Activated T-cell treated with anti-CD3 and anti-CD28 coated beads for 48 hours (primary cell): ENCODE data around the gene TMSB4X.
"Not testable (repeated sequence)": the region's sequence is repeated elsewhere in the genome, so short reads cannot be mapped to it uniquely, and the experiment has no call there.

Experiments
- DNase-seq: peaks from one replicate; pipeline ENCODE4 v3.0.0-alpha.2; 2020; ENCODE audit warnings: low read depth

TMSB4X gene

GRCh38 chrX:12997906-12998687, 23.2 kb downstream of the TMSB4X start:
- no peak for DNase-seq

DNA sequence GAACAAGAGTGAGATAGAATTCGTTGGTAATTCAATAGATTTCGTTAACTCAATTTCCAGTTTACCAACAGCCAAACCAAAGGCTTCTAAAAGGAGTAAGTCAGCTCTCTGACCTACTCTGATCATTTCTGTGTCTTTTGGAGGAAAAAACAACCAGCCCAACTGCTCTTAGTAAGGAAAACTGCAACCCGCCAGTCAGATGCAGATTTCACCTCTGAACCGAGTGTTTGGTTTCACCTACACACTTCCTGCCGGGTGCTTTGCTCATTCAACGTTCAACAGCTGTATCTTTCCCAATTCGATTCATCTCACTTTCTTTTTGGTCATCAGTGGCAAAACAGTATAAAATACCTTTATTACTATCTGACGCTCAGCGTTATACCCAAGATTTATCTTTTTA, 24.5 kb downstream of the TMSB4X start:
- DNase-seq = no peak

DNA sequence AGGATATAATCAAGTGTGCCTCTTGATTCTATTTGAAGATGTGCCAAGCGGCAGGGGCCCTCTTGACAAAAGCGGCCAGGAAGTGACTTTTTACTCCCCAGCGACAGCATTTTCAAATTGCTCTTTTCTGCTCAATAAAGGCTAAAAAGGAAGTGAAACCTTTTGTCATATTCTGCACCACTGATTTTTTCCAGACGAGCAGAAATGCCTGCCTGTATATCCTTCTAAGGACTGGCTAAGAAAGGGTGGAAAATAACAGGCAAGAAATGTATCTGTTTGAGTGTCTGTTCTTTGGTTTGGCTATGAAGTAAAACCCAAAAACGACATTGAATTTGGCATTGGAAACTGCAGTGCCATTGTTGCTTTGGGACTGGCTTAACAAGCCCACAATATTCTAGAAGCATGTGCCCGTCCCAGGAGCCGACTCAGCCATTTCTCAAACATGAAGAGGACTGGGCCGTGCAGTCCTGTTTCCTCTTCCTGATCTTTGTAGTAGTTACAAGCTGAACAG, 25.4 kb downstream of the TMSB4X start:
- DNase-seq = no peak

DNA sequence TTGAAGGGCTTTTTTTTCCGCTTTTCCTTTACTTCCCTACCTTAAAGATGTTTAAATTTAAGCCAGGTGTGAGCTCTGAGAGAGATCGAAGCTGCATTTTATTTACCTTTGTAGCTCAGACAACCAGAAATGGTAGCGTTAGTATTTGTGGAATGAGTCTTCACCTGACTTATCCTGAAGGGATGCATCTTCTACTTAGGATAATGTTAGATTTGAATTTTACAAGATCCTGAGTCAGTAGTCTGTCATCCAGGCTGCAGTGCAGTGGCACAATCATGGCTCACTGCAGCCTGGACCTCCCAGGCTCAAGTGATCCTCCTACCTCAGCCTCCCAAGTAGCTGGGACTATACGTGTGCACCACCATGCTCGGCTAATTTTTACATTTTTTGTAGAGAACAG, 26.2 kb downstream of the TMSB4X start:
- no peak for DNase-seq

- DNase-seq = no peak
Observed at GRCh38 chrX:13001961-13002671, 27.2 kb downstream of the TMSB4X start.

DNA sequence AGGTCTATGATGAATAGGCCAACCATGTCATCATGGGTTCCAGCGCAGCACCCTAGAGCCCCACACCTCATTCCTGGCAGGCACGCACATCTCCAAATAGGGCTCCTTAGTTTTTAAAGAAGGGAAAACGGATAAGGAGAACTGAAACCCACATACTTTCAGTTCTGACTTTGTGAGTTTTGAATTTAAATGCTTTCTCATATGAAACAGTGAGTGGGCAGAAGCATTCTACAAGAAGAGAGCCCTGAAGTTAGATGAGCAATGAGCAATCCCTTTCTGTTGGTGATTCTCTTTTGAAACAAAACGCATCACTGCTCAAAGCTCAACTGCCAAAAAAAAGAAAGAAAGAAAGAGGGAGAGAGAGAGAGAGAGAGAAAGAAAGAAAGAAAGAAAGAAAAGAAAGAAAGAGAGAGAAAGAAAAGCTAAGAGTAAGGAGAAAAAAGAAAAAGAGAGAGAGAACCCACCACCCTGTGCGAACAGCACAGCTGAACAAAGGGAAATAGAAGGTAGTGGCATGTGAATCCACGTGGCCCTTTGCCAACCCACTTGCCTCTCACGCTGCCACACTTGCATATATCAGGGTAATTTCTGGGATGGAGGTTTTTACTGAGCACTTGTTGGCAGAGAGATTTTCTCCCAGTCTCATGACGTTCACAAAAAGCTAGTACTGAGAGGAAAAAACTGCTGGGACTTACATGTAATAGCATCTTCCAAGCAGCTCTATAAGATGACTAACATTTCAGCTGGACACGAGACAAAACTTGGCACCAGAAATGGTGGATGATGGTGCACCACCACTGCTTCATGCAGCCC, 31.0 kb downstream of the TMSB4X start:
- DNase-seq = no peak

- no peak for DNase-seq
Observed at GRCh38 chrX:13007519-13008188, 32.7 kb downstream of the TMSB4X start.

DNA sequence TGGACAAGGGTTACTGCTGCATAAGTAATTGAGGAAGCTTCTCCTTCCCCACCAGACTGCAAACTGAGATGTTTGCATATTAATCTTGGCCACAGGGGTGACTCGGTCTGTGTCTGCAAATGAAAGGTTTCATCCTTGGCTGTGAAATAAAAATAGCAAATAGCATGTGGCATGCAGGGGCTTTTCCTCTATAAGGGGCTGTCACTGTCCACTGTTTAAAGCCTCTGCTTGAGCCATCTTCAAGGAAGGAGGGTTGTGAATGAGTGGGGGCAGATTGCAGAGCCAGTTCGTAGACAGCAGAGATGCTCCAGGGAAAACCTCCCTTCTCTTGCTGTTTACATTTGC, 33.3 kb downstream of the TMSB4X start:
- DNase-seq = no peak

GRCh38 chrX:13008851-13009250, 33.9 kb downstream of the TMSB4X start:
- no peak for DNase-seq

DNA sequence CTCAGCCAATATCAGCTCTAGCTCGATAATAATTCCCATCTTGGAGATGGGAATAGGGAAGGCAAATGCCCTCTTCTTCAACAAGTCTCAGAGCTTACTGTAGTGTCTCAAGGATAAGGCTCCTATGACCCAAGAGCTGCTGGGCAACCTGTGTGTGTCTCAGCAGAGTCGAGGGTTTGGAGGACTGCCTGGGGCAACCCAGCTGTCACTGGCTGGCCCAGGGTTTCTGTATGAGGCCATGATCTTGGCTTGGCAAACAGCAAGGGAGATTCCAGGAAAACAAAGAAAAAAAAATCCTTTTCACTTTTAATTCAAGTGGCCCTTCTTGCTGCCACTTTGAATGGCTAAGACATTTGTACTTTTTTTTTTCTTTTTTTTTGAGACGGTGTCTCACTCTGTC, 34.4 kb downstream of the TMSB4X start:
- DNase-seq = no peak

DNA sequence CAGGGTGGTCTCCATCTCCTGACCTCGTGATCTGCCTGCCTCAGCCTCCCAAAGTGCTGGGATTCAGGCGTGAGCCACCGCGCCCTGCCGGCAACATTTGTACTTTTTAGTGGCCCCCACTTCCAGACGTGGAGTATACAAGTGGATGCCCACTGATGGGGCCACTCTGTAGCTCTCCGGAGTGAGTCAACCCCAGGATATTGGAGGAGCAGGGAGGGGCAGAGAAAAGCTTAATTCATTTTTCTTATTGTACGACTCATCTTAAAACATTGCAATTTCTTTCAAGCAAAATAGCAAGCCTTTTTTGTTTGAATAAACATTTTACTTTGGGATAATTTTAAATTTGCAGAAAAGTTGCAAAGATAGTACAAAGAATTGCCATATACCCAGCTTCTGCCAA, 34.9 kb downstream of the TMSB4X start:
- no peak for DNase-seq

GRCh38 chrX:13010546-13010945, 35.6 kb downstream of the TMSB4X start:
- DNase-seq = no peak

DNA sequence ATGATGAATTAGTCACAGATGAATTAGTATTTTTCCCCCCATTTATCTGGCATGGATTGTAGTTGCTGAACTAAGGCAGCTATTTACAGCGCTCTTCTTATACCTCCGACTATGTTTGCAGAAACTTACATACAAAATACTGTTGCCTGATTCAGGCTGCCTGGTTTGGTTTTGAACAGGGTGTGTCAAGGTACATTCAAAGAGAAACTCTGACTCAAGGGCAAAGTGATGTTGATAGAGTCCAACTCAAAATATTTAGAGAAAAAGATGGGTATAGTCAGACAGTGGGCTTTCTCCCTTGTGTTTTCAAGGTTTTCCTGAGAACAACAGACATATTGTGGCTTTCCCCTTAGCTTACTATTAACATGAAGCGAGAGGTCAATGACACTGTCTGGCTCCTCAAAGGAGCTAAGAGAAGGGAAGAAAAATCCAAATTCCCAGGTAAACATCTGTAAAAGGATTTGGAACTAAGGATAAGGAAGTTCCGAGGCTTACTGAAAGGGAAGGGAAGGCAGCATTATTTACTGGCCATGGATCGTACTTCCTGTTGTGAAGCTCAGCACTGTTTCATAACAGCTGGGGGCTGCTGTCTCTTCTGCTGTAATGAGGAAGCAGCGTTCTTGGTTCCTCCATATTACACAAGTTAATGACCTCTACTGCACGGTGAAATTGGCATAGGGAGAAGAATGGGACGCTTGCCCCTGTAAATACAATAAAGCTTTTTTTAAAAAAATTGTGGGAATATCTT, 38.6 kb downstream of the TMSB4X start:
- DNase-seq = no peak

DNA sequence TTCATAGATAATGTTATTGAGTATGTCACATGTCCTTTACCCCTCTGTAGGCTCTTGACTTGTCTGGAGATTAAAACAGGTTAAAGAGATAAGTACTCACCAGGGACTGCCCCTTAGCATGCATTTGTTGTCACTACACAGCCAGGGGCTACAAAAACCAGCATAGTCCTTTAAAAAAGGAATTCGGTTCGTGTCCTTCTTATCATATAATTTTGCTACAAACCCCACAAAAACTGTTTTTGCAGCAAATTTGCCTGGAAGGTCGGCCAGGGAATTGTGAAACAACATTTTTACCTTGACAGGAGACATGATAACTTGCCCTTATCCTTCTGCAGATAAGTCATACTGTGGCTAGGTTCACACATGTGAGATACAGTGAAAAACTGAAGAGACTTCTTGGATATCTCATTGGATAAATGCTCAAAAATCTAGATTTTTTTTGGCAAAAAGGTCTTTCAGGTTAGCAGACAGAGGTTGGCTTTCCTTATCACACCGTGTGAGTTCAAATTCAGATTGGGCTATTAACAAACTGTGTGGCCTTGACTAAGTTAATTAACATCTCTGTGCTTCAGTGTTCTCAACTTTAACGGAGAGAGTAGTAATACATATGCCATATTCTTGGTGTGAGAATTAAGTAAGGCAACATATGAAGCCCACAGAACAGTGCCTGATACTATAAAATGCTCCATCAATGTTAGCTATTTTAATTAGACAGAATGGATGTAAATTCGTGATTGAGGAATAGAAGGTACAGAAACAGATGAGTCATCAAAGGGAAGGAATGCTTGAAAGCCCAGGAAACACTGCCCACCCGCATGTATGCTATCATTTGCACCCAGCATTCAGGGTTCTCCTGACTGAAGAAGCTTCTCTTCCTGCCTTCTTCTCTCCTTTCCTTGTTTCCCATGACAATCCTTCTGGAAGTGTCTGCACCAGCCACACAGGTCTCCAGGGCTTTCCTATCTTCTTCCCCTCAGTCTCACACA, 39.5 kb downstream of the TMSB4X start:
- DNase-seq = no peak

- DNase-seq = no peak
Observed at GRCh38 chrX:13015536-13016236, 40.8 kb downstream of the TMSB4X start.

DNA sequence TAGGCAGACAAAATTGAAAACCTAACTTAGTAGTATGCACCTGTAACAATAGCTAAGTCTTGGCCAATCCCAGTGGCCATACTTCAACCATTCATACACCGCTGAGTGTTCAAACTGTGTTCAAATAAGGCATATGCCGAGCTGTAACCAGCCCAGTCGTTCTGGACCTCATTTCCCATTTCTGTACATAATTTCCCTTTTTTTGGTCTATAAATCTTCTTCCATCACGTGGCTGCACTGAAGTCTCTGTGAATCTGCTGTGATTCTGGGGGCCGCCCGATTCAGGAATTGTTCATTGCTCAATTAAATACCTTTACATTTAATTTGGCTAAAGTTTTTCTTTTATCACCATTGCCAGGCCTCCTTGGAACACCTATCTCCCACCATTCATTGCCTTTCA, 41.8 kb downstream of the TMSB4X start:
- not testable (repeated sequence) for DNase-seq

- no peak for DNase-seq
Observed at GRCh38 chrX:13022926-13023325, 48.0 kb downstream of the TMSB4X start.

DNA sequence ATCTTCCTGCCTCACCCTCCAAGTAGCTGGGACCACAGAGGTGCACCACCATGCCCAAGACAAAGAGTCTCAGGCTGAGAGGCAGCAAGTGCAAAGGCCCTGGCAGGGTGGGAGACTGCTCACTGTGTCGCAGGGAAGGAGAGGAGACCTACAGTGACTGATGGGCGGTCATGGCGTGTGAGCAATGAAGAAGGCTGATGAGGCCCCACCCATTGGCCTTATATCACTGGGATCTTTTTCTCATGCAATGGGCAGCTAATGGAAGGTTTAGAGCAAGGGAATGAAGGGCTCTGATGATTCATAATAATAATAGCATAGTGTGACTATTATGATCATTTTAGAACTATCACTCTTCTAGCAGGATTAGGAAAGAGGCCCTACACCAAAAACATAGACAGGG, 48.7 kb downstream of the TMSB4X start:
- no peak for DNase-seq

GRCh38 chrX:13023979-13024378, 49.1 kb downstream of the TMSB4X start:
- no peak for DNase-seq

DNA sequence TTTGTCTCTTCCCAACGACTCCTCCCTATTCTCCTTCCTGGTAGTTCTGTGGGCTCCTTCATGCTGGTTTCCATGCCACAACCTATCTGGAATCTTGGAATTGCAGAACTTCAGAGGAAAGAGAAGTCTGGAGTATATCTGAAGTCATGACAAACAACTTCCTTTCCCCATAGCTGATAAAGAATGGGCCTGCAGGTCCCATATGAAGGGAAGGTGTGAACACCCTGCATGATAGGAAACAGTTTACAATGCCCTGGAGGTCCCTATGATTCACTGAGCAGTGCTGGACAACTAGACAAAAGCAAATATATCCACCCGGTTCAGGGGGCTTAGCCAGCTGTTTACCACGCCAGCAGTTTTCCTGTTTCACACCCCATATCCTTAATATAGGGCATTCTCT, 50.1 kb downstream of the TMSB4X start:
- DNase-seq = no peak
